SK-N-SH (cell line): ENCODE results near the gene SLC35A3. TPM values are rescaled to one million over a fixed set of nuclear protein-coding genes. Genes with fewer than 3 reads are reported as not detected.
A peak's percentile ranks its signal among the peaks of the same experiment; 100 is the strongest.

Experiments used
- CTCF ChIA-PET: fragments of 300-600, 350-600 bp; formaldehyde crosslinking; extraction: SDS; loops from one replicate; lab custom pipeline; 2021; lab: Yijun Ruan, JAX
- POLR2A ChIA-PET: fragments of 350-600 bp; sonication (Branson Sonifier 250); formaldehyde crosslinking; extraction: SDS; loops from one replicate; lab custom pipeline; 2020; ENCODE audit warnings: antibody characterized with exemption, inconsistent platforms; lab: Yijun Ruan, JAX
- DNase-seq: peaks from one replicate; pipeline ENCODE4 v3.0.0; 2012
- H2AFZ ChIP-seq: fragments of 200-600 bp; sonication (generic); 2 replicates; pipeline ENCODE4 v1.8.1; 2016; ENCODE audit warnings: antibody characterized with exemption, mild to moderate bottlenecking, low read depth
- H3F3A ChIP-seq: fragments of 200-600 bp; sonication (generic); replicated peaks from 2 replicates; pipeline ENCODE3; 2016; ENCODE audit warnings: antibody characterized with exemption, mild to moderate bottlenecking; ENCODE audit not compliant: insufficient read depth
- H3K27ac ChIP-seq, 2 experiments: fragments of 200-500 bp in 1 of 2; fragments of 200-600 bp in 1 of 2; sonication (Bioruptor generic) in 1 of 2; sonication (generic), shearing (Covaris generic) in 1 of 2; 2 replicates each; pipeline versions ENCODE4 v1.5.1 to v1.6.1; 2014 to 2016; ENCODE audit warnings: low read depth in 2 of 2, inconsistent platforms in 1 of 2, low read length in 1 of 2, mild to moderate bottlenecking in 1 of 2, mixed read lengths in 1 of 2
- H3K27me3 ChIP-seq: fragments of 200-600 bp; sonication (generic), shearing (Covaris generic); 2 replicates; pipeline ENCODE4 v1.6.1; 2016; ENCODE audit warnings: mixed run types; ENCODE audit not compliant: insufficient read depth
- H3K36me3 ChIP-seq, 2 experiments: fragments of 200-500 bp in 1 of 2; fragments of 200-600 bp in 1 of 2; sonication (Bioruptor generic) in 1 of 2; sonication (generic) in 1 of 2; replicated peaks in 1 of 2; 2 replicates each; pipeline versions ENCODE3 to v1.5.1; 2014 to 2016; ENCODE audit warnings: low read length in 1 of 2, mild to moderate bottlenecking in 1 of 2; ENCODE audit not compliant: insufficient read depth in 2 of 2, control insufficient read depth in 1 of 2
- H3K4me1 ChIP-seq, 2 experiments: fragments of 200-500 bp in 1 of 2; fragments of 200-600 bp in 1 of 2; sonication (Bioruptor generic) in 1 of 2; sonication (generic), shearing (Covaris generic) in 1 of 2; 2 replicates each; pipeline versions ENCODE4 v1.5.1 to v1.6.1; 2014 to 2016; ENCODE audit warnings: low read depth in 1 of 2, low read length in 1 of 2, mixed run types in 1 of 2; ENCODE audit not compliant: insufficient read depth in 2 of 2, control insufficient read depth in 1 of 2
- H3K4me2 ChIP-seq: fragments of 200-600 bp; sonication (generic), shearing (Covaris generic); 2 replicates; pipeline ENCODE4 v1.6.1; 2017; ENCODE audit warnings: mixed run types
- H3K4me3 ChIP-seq, 2 experiments: fragments of 200-500 bp in 1 of 2; fragments of 200-600 bp in 1 of 2; sonication (Bioruptor generic) in 1 of 2; sonication (generic), shearing (Covaris generic) in 1 of 2; 2 replicates each; pipeline versions ENCODE4 v1.5.1 to v1.8.1; 2014 to 2016; ENCODE audit warnings: low read depth in 2 of 2, inconsistent platforms in 1 of 2, low read length in 1 of 2, mild to moderate bottlenecking in 1 of 2, mixed read lengths in 1 of 2, moderate library complexity in 1 of 2
- H3K79me2 ChIP-seq: fragments of 200-600 bp; sonication (generic); 2 replicates; pipeline ENCODE4 v1.8.1; 2017; ENCODE audit warnings: mild to moderate bottlenecking; ENCODE audit not compliant: insufficient read depth
- H3K9ac ChIP-seq: fragments of 200-600 bp; sonication (generic); 2 replicates; pipeline ENCODE4 v1.6.1; 2017; ENCODE audit warnings: mixed run types
- H3K9me2 ChIP-seq: fragments of 200-600 bp; sonication (generic); 2 replicates; pipeline ENCODE4 v1.6.1; 2017; ENCODE audit warnings: mixed run types
- H3K9me3 ChIP-seq: fragments of 200-600 bp; sonication (generic); 2 replicates; pipeline ENCODE4 v1.6.1; 2017; ENCODE audit warnings: mixed run types, mild to moderate bottlenecking, moderate library complexity
- H4K20me1 ChIP-seq: fragments of 200-600 bp; sonication (generic); 2 replicates; pipeline ENCODE4 v1.6.1; 2017; ENCODE audit warnings: mild to moderate bottlenecking, mixed run types; ENCODE audit not compliant: insufficient read depth
- ELF1 ChIP-seq: IDR thresholded peaks from 2 replicates; pipeline ENCODE4 v1.4.0; 2012
- FOSL2 ChIP-seq: IDR thresholded peaks from 2 replicates; pipeline ENCODE4 v1.4.0; 2012; ENCODE audit warnings: low read depth, mild to moderate bottlenecking, moderate library complexity, borderline replicate concordance
- FOXJ3 ChIP-seq: sonication (generic); formaldehyde crosslinking; IDR thresholded peaks from 2 replicates; pipeline ENCODE4 v1.5.1; 2020; ENCODE audit warnings: mild to moderate bottlenecking, missing genetic modification reagents
- FOXM1 ChIP-seq: IDR thresholded peaks from 2 replicates; pipeline ENCODE4 v1.4.0; 2012; ENCODE audit warnings: low read depth, mild to moderate bottlenecking
- GATA2 ChIP-seq: sonication (generic); formaldehyde crosslinking; IDR thresholded peaks from 2 replicates; pipeline ENCODE4 v1.5.0; 2020; ENCODE audit warnings: mild to moderate bottlenecking, missing genetic modification reagents
- MXI1 ChIP-seq: IDR thresholded peaks from 2 replicates; pipeline ENCODE4 v1.6.1; 2012; ENCODE audit warnings: mild to moderate bottlenecking, low read depth, low read length, improper control_type of control experiment
- NFIC ChIP-seq: IDR thresholded peaks from 2 replicates; pipeline ENCODE4 v1.4.0; 2012; ENCODE audit warnings: borderline replicate concordance
- NRF1 ChIP-seq: IDR thresholded peaks from 2 replicates; pipeline ENCODE4 v1.6.1; 2012; ENCODE audit warnings: low read depth, mild to moderate bottlenecking, low read length
- POLR2AphosphoS5 ChIP-seq: IDR thresholded peaks from 2 replicates; pipeline ENCODE4 v1.6.1; 2012; ENCODE audit warnings: low read depth, low read length
- RAD21 ChIP-seq: IDR thresholded peaks from 2 replicates; pipeline ENCODE4 v1.6.1; 2012; ENCODE audit warnings: mild to moderate bottlenecking, low read length
- RCOR1 ChIP-seq: fragments of 150-350 bp; IDR thresholded peaks from 2 replicates; pipeline ENCODE4 v1.6.1; 2017; ENCODE audit warnings: antibody characterized with exemption, low read length
- RXRA ChIP-seq: IDR thresholded peaks from 2 replicates; pipeline ENCODE4 v1.4.0; 2012; ENCODE audit warnings: low read depth, mild to moderate bottlenecking, borderline replicate concordance
- SIN3A ChIP-seq: IDR thresholded peaks from 2 replicates; pipeline ENCODE4 v1.6.1; 2012; ENCODE audit warnings: low read depth, mild to moderate bottlenecking, low read length, moderate library complexity, borderline replicate concordance
- SMC3 ChIP-seq: IDR thresholded peaks from 2 replicates; pipeline ENCODE4 v1.6.1; 2012; ENCODE audit warnings: low read depth, low read length, improper control_type of control experiment
- YY1 ChIP-seq: IDR thresholded peaks from 2 replicates; pipeline ENCODE4 v1.4.0; 2012; ENCODE audit warnings: low read depth, mild to moderate bottlenecking
- WGBS: methylation state at CpG from one replicate; pipeline ENCODE4 v1.1.6; 2017; ENCODE audit warnings: low lambda C conversion rate; 5-methylcytosine and 5-hydroxymethylcytosine counted together
- polyA plus RNA-seq, 3 experiments: library from polyadenylated mRNA; depleted of rRNA; stranded (reverse); fragments of >200 nt; gene quantifications; 2 replicates each; pipeline ENCODE4 v1.2.3, GENCODE V29; 2012
- TF ChIP-seq, protein P1 (sequence below): IDR thresholded peaks from 2 replicates; pipeline ENCODE4 v1.4.0; 2012; ENCODE audit warnings: low read depth, borderline replicate concordance
- TF ChIP-seq, protein P2 (sequence below): IDR thresholded peaks from 2 replicates; pipeline ENCODE4 v1.6.1; 2012; ENCODE audit warnings: mild to moderate bottlenecking, low read depth, low read length, moderate library complexity
- TF ChIP-seq, protein P3 (sequence below): fragments of 200-600 bp; sonication (generic); IDR thresholded peaks from 2 replicates; pipeline ENCODE4 v1.6.1; 2017; ENCODE audit warnings: antibody characterized with exemption, mild to moderate bottlenecking, moderate library complexity
- TF ChIP-seq, protein P4 (sequence below): IDR thresholded peaks from 2 replicates; pipeline ENCODE4 v1.4.0; 2012; ENCODE audit warnings: low read depth, borderline replicate concordance
- TF ChIP-seq, protein P5 (sequence below): IDR thresholded peaks from 2 replicates; pipeline ENCODE4; 2012

The SLC35A3 gene
- polyA plus RNA-seq, 1 of the 3 experiments (the other 2 are of a cell fraction): 5.7 TPM

DNA sequence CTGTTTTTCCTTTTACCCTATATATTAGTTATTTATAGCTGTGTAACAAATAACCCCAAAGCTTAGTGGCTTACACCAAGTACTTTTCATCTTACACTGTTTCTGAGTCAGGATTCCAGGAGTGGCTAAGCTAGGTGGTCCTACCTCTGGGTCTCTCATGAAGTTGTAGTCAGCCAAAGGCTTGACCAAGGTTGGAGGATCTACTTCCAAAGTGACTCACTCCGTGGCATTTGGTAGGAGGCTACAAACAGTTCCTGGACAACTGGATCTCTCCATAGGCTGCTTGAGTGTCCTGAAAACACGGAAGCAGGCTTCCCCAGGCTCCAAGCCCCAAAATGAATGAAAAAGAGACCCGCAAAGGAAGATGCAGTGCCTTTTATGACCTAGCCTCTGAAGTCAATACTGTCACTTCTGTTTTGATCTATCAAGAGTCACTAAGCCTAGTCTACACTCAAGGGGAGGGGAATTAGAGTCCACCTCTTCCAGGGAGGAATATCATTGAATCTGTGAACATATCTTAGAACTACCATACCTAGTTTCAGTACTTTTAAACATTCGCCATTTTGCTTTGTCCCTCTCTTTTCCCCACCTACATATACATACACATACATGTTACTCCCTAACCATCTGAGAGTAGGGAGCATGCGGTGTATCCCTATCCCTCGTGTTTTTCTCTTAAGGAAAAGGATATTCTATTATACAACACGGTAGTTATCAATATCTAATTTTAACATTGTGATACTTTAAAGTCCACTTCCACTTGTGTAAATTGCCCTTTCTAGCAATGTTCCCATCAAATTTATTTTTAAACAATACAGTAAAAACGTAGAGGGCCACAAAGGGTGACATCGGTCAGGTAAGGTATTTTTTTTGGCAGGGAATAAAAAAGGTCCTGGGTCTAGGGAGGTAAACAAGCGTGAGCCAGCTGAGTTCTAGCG lies 67.2 kb downstream of the SLC35A3 start:
- CTCF ChIA-PET: interaction anchor here (1.3 to 1.7 kb wide), 3 partner anchors 229 to 426 kb away, joined by 4 to 5 read pairs (median 5); no protein-coding TSS in a partner anchor
- no peaks in the 10 kb centered on the region for H4K20me1 ChIP-seq
- peak overlapping the region; percentile 68 for H3K4me2 ChIP-seq
- TF ChIP-seq, protein P1, sequence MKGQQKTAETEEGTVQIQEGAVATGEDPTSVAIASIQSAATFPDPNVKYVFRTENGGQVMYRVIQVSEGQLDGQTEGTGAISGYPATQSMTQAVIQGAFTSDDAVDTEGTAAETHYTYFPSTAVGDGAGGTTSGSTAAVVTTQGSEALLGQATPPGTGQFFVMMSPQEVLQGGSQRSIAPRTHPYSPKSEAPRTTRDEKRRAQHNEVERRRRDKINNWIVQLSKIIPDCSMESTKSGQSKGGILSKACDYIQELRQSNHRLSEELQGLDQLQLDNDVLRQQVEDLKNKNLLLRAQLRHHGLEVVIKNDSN: no peak
- TF ChIP-seq FOXJ3 (CRISPR knock-in tag) (no peak), ELF1 (no peak), RXRA (no peak), MXI1 (no peak), POLR2AphosphoS5 (no peak), RAD21 (no peak), SMC3 (no peak), FOSL2 (no peak), NRF1 (no peak), NFIC (no peak), SIN3A (no peak), YY1 (no peak), GATA2 (CRISPR knock-in tag) (no peak), RCOR1 (no peak), FOXM1 (no peak)
- TF ChIP-seq, protein P2, sequence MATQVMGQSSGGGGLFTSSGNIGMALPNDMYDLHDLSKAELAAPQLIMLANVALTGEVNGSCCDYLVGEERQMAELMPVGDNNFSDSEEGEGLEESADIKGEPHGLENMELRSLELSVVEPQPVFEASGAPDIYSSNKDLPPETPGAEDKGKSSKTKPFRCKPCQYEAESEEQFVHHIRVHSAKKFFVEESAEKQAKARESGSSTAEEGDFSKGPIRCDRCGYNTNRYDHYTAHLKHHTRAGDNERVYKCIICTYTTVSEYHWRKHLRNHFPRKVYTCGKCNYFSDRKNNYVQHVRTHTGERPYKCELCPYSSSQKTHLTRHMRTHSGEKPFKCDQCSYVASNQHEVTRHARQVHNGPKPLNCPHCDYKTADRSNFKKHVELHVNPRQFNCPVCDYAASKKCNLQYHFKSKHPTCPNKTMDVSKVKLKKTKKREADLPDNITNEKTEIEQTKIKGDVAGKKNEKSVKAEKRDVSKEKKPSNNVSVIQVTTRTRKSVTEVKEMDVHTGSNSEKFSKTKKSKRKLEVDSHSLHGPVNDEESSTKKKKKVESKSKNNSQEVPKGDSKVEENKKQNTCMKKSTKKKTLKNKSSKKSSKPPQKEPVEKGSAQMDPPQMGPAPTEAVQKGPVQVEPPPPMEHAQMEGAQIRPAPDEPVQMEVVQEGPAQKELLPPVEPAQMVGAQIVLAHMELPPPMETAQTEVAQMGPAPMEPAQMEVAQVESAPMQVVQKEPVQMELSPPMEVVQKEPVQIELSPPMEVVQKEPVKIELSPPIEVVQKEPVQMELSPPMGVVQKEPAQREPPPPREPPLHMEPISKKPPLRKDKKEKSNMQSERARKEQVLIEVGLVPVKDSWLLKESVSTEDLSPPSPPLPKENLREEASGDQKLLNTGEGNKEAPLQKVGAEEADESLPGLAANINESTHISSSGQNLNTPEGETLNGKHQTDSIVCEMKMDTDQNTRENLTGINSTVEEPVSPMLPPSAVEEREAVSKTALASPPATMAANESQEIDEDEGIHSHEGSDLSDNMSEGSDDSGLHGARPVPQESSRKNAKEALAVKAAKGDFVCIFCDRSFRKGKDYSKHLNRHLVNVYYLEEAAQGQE: no peak
- TF ChIP-seq, protein P3, sequence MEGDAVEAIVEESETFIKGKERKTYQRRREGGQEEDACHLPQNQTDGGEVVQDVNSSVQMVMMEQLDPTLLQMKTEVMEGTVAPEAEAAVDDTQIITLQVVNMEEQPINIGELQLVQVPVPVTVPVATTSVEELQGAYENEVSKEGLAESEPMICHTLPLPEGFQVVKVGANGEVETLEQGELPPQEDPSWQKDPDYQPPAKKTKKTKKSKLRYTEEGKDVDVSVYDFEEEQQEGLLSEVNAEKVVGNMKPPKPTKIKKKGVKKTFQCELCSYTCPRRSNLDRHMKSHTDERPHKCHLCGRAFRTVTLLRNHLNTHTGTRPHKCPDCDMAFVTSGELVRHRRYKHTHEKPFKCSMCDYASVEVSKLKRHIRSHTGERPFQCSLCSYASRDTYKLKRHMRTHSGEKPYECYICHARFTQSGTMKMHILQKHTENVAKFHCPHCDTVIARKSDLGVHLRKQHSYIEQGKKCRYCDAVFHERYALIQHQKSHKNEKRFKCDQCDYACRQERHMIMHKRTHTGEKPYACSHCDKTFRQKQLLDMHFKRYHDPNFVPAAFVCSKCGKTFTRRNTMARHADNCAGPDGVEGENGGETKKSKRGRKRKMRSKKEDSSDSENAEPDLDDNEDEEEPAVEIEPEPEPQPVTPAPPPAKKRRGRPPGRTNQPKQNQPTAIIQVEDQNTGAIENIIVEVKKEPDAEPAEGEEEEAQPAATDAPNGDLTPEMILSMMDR: no peak
- TF ChIP-seq, protein P4, sequence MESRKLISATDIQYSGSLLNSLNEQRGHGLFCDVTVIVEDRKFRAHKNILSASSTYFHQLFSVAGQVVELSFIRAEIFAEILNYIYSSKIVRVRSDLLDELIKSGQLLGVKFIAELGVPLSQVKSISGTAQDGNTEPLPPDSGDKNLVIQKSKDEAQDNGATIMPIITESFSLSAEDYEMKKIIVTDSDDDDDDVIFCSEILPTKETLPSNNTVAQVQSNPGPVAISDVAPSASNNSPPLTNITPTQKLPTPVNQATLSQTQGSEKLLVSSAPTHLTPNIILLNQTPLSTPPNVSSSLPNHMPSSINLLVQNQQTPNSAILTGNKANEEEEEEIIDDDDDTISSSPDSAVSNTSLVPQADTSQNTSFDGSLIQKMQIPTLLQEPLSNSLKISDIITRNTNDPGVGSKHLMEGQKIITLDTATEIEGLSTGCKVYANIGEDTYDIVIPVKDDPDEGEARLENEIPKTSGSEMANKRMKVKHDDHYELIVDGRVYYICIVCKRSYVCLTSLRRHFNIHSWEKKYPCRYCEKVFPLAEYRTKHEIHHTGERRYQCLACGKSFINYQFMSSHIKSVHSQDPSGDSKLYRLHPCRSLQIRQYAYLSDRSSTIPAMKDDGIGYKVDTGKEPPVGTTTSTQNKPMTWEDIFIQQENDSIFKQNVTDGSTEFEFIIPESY: no peak
- TF ChIP-seq, protein P5, sequence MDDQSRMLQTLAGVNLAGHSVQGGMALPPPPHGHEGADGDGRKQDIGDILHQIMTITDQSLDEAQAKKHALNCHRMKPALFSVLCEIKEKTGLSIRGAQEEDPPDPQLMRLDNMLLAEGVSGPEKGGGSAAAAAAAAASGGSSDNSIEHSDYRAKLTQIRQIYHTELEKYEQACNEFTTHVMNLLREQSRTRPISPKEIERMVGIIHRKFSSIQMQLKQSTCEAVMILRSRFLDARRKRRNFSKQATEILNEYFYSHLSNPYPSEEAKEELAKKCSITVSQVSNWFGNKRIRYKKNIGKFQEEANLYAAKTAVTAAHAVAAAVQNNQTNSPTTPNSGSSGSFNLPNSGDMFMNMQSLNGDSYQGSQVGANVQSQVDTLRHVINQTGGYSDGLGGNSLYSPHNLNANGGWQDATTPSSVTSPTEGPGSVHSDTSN: no peak
- no peaks in the 10 kb centered on the region for H3K9me3 ChIP-seq
- peak overlapping the region; percentile 67 to 89; a peak in 2 of 4 replicates for H3K27ac ChIP-seq
- no peaks in the 10 kb centered on the region for H3K27me3 ChIP-seq
- H3K36me3 ChIP-seq: no peaks in the 10 kb centered on the region
- H3K9ac ChIP-seq: peak overlapping the region; percentile 88
- peaks cover 0 to 5% of the 10 kb centered on the region in 2 experiments; a peak in 2 of 4 replicates for H3K4me1 ChIP-seq
- POLR2A ChIA-PET: interaction anchor here (1.2 to 1.5 kb wide), 3 partner anchors 67 to 187 kb away, joined by 3 to 7 read pairs (median 5); partner anchors contain the start of genes AGL, SASS6, SLC35A3 and TRMT13
- H3F3A ChIP-seq: peaks cover 13% of the 10 kb centered on the region
- H3K9me2 ChIP-seq: no peaks in the 10 kb centered on the region
- peak; percentile 32 for DNase-seq
- H3K79me2 ChIP-seq: peaks cover 47% of the 10 kb centered on the region
- peak overlapping the region; percentile 85 for H2AFZ ChIP-seq
- WGBS: 34% methylated on average over 11 of the region's 11 CpGs
- H3K4me3 ChIP-seq: peak overlapping the region; percentile 71 to 94
